Measurements from ENCODE around the gene GRXCR2. TPM values are rescaled to one million over a fixed set of nuclear protein-coding genes. Genes with fewer than 3 reads are reported as not detected.
A peak's percentile ranks its signal among the peaks of the same experiment; 100 is the strongest.
"Not testable (repeated sequence)": the region's sequence is repeated elsewhere in the genome, so short reads cannot be mapped to it uniquely, and the experiment has no call there.

GRXCR2 gene
- total and polyA plus RNA-seq, 2 of the 13 experiments (the other 11 are each of a cell fraction or from before 2014, with no cell fraction given), result not detected

DNA sequence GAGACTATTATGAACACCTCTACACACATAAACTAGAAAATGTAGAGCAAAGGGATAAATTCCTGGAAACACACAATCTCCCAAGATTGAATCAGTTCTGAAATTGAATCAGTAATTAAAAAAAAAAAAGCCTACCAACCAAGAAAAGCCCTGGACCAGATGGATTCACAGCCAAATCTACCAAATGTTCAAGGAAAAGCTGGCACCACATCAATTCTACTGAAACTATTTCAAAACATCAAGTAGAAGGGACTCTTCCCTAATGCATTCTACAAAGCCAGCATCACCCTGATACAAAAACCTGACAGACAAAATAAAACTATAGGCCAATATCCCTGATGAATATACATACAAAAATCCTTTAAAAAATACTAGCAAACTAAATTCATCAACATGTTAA, 25.4 kb upstream of the GRXCR2 start (continued):
- TF ChIP-seq TSC22D2 (CRISPR knock-in tag; IDR thresholded peaks at IDR 0.05; ENCODE audit: borderline replicate concordance) (no peak), ZNF343 (CRISPR knock-in tag; IDR thresholded peaks at IDR 0.05) (no peak), YEATS4 (CRISPR knock-in tag; IDR thresholded peaks at IDR 0.05; ENCODE audit: borderline replicate concordance) (no peak), PHF5A (CRISPR knock-in tag; IDR thresholded peaks at IDR 0.05; ENCODE audit: low read depth, unreplicated experiment) (no peak), SP140L (CRISPR knock-in tag; IDR thresholded peaks at IDR 0.05; ENCODE audit: borderline replicate concordance) (no peak), RFX5 (IDR thresholded peaks at IDR 0.05; ENCODE audit: low read depth, low read length) (no peak), TOPORS (CRISPR knock-in tag; IDR thresholded peaks at IDR 0.05) (no peak)
- TF ChIP-seq, protein P1, sequence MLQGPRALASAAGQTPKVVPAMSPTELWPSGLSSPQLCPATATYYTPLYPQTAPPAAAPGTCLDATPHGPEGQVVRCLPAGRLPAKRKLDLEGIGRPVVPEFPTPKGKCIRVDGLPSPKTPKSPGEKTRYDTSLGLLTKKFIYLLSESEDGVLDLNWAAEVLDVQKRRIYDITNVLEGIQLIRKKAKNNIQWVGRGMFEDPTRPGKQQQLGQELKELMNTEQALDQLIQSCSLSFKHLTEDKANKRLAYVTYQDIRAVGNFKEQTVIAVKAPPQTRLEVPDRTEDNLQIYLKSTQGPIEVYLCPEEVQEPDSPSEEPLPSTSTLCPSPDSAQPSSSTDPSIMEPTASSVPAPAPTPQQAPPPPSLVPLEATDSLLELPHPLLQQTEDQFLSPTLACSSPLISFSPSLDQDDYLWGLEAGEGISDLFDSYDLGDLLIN (CRISPR knock-in tag; IDR thresholded peaks at IDR 0.05; ENCODE audit: borderline replicate concordance), result no peak
- TF ChIP-seq, protein P2, sequence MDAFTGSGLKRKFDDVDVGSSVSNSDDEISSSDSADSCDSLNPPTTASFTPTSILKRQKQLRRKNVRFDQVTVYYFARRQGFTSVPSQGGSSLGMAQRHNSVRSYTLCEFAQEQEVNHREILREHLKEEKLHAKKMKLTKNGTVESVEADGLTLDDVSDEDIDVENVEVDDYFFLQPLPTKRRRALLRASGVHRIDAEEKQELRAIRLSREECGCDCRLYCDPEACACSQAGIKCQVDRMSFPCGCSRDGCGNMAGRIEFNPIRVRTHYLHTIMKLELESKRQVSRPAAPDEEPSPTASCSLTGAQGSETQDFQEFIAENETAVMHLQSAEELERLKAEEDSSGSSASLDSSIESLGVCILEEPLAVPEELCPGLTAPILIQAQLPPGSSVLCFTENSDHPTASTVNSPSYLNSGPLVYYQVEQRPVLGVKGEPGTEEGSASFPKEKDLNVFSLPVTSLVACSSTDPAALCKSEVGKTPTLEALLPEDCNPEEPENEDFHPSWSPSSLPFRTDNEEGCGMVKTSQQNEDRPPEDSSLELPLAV (CRISPR knock-in tag; conservative IDR thresholded peaks at IDR 0.05; ENCODE audit: low read depth), result no peak

DNA sequence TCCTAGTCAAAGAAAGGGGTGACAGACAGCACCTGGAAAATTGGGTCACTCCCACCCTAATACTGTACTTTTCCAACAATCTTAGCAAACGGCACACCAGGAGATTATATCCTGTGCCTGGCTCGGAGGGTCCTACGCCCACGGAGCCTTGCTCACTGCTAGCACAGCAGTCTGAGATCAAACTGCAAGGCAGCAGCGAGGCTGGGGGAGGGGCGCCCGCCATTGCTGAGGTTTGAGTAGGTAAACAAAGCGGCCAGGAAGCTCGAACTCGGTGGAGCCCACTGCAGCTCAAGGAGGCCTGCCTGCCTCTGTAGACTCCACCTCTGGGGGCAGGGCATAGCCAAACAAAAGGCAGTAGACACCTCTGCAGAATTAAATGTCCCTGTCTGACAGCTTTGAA, 18.6 kb upstream of the GRXCR2 start:
- CTCF ChIA-PET (ENCODE audit: low intra/inter-chr PET ratio, low total read pairs); ATAC-seq; H3K36me3 ChIP-seq (replicated peaks in 1 of 2; ENCODE audit: control insufficient read depth in 1 of 2, insufficient read depth in 2 of 2, low read length in 2 of 2); H4K20me1 ChIP-seq (ENCODE audit: insufficient read depth, low read length); in situ Hi-C loops (cut with HindIII; ENCODE audit: extremely low pct_ligation_motif_present, low pct_unique_long_range_greater_than_20kb); DNase-seq (ENCODE audit: low spot score); POLR2A ChIA-PET; H3K4me2 ChIP-seq (ENCODE audit: low read depth, low read length); intact Hi-C loops (cut with micrococcal nuclease; ENCODE audit: unreplicated experiment); BruUV-seq (replicated peaks); H3K4me3 ChIP-seq (replicated peaks in 1 of 3; ENCODE audit: insufficient read depth in 1 of 3, low read depth in 2 of 3, low read length in 3 of 3); H3K27ac ChIP-seq (ENCODE audit: extremely low read length, insufficient read depth, low read length); H3K79me2 ChIP-seq (ENCODE audit: insufficient read depth, low read length); FAIRE-seq; H3K27me3 ChIP-seq (ENCODE audit: control insufficient read depth in 1 of 2, insufficient read depth in 2 of 2, low read length in 2 of 2); H3K9me3 ChIP-seq (ENCODE audit: low read length); H3K9ac ChIP-seq (ENCODE audit: insufficient read depth, low read depth, low read length); H3K4me1 ChIP-seq (ENCODE audit: insufficient read depth, low read length); H2AFZ ChIP-seq (ENCODE audit: low read length): not testable (repeated sequence)
- 33% methylated on average over 3 of the region's 10 CpGs for WGBS (ENCODE audit: low lambda C conversion rate)
- TF ChIP-seq, protein P3, sequence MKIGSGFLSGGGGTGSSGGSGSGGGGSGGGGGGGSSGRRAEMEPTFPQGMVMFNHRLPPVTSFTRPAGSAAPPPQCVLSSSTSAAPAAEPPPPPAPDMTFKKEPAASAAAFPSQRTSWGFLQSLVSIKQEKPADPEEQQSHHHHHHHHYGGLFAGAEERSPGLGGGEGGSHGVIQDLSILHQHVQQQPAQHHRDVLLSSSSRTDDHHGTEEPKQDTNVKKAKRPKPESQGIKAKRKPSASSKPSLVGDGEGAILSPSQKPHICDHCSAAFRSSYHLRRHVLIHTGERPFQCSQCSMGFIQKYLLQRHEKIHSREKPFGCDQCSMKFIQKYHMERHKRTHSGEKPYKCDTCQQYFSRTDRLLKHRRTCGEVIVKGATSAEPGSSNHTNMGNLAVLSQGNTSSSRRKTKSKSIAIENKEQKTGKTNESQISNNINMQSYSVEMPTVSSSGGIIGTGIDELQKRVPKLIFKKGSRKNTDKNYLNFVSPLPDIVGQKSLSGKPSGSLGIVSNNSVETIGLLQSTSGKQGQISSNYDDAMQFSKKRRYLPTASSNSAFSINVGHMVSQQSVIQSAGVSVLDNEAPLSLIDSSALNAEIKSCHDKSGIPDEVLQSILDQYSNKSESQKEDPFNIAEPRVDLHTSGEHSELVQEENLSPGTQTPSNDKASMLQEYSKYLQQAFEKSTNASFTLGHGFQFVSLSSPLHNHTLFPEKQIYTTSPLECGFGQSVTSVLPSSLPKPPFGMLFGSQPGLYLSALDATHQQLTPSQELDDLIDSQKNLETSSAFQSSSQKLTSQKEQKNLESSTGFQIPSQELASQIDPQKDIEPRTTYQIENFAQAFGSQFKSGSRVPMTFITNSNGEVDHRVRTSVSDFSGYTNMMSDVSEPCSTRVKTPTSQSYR (CRISPR knock-in tag; IDR thresholded peaks at IDR 0.05; ENCODE audit: borderline replicate concordance), result peak; percentile 55; the same call in 1 of the 2 replicates
- TF ChIP-seq, protein P4, sequence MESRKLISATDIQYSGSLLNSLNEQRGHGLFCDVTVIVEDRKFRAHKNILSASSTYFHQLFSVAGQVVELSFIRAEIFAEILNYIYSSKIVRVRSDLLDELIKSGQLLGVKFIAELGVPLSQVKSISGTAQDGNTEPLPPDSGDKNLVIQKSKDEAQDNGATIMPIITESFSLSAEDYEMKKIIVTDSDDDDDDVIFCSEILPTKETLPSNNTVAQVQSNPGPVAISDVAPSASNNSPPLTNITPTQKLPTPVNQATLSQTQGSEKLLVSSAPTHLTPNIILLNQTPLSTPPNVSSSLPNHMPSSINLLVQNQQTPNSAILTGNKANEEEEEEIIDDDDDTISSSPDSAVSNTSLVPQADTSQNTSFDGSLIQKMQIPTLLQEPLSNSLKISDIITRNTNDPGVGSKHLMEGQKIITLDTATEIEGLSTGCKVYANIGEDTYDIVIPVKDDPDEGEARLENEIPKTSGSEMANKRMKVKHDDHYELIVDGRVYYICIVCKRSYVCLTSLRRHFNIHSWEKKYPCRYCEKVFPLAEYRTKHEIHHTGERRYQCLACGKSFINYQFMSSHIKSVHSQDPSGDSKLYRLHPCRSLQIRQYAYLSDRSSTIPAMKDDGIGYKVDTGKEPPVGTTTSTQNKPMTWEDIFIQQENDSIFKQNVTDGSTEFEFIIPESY (CRISPR knock-in tag; IDR thresholded peaks at IDR 0.05), result peak; percentile 44; the same call in 1 of the 2 replicates
